Tibial artery (tissue), 4 donors: Measurements from ENCODE around the gene FCHSD2.

Experiments
- DNase-seq, 2 donors: peaks; one replicate each; pipeline ENCODE4 v3.0.0-alpha.2; 2019
- H3K27ac ChIP-seq, 2 donors: fragments of 200-600 bp; sonication (generic) in 1 of 2; 1 replicate in 1 of 2; 2 replicates in 1 of 2; pipeline ENCODE4 v1.5.1; 2018 to 2019; ENCODE audit warnings: mild to moderate bottlenecking in 1 of 2
- H3K27me3 ChIP-seq, 2 donors: fragments of 200-600 bp; sonication (generic) in 1 of 2; one replicate each; pipeline versions ENCODE4 v1.5.1 to v1.6.0; 2016 to 2019
- H3K36me3 ChIP-seq, 3 donors: fragments of 200-600 bp; sonication (generic) in 2 of 3; one replicate each; pipeline ENCODE4 v1.5.1; 2016 to 2019; ENCODE audit warnings: mild to moderate bottlenecking in 2 of 3
- H3K4me1 ChIP-seq, 4 donors: fragments of 200-600 bp; sonication (generic) in 2 of 4; 1 replicate in 3 of 4; 2 replicates in 1 of 4; pipeline ENCODE4 v1.5.1; 2016 to 2019
- H3K4me3 ChIP-seq, 2 donors: fragments of 200-600 bp; sonication (generic) in 1 of 2; 1 replicate in 1 of 2; 2 replicates in 1 of 2; pipeline ENCODE4 v1.5.1; 2018 to 2019; ENCODE audit warnings: mild to moderate bottlenecking in 2 of 2
- H3K9me3 ChIP-seq, 3 donors: fragments of 200-600 bp; sonication (generic) in 1 of 3; one replicate each; pipeline ENCODE4 v1.5.1; 2016 to 2019
- intact Hi-C: fragments of 100-400 bp; cut with DNase I; formaldehyde crosslinking; loops from one replicate; pipeline ENCODE4 v1.15.0; 2023; ENCODE audit warnings: low total_unique reads
- TF ChIP-seq, protein P1 (sequence below), 2 experiments: fragments of 200-600 bp in 1 of 2; fragments of 450-650 bp in 1 of 2; IDR thresholded peaks; one replicate each; pipeline ENCODE4 v1.5.1; 2017 to 2019; ENCODE audit warnings: antibody characterized with exemption in 2 of 2, mild to moderate bottlenecking in 1 of 2, moderate library complexity in 1 of 2

The FCHSD2 gene

DNA sequence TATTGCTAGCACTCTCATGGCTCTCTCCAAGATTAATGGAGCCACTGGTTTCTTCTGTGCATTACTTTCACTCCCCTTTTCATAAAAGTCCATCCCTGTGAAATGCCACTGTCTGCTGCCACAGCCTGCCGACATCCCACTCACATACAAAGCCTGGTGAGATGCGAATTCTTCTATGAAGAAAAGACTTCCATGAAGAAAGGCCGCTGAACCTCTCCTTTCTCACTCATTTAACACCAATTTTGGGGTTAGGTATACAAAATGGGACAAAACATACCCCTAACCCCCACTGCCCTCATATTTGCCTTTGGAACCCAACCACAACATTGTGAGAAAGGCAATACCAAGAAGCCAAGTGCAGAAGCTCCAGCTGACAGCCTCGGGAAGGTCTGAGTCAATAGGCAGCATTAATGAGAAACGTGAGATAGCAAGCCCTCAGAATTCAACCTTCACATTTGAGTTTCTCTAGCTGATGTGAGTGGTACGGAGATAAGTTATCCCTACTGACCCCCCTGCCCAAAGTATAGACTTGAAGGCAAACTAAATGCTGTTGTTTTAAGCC is 171.5 kb downstream of the FCHSD2 start:
- Histone ChIP-seq H3K4me3 (no peak overlapping the region), H3K36me3 (peaks cover 0 to 5% (median 0%) of the 10 kb centered on the region in 3 donors), H3K27me3 (no peaks in the 10 kb centered on the region), H3K27ac (no peak overlapping the region), H3K9me3 (no peaks in the 10 kb centered on the region), H3K4me1 (peaks cover 0 to 37% (median 3%) of the 10 kb centered on the region in 4 donors)
- DNase-seq = no peak
- TF ChIP-seq, protein P1, sequence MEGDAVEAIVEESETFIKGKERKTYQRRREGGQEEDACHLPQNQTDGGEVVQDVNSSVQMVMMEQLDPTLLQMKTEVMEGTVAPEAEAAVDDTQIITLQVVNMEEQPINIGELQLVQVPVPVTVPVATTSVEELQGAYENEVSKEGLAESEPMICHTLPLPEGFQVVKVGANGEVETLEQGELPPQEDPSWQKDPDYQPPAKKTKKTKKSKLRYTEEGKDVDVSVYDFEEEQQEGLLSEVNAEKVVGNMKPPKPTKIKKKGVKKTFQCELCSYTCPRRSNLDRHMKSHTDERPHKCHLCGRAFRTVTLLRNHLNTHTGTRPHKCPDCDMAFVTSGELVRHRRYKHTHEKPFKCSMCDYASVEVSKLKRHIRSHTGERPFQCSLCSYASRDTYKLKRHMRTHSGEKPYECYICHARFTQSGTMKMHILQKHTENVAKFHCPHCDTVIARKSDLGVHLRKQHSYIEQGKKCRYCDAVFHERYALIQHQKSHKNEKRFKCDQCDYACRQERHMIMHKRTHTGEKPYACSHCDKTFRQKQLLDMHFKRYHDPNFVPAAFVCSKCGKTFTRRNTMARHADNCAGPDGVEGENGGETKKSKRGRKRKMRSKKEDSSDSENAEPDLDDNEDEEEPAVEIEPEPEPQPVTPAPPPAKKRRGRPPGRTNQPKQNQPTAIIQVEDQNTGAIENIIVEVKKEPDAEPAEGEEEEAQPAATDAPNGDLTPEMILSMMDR (IDR thresholded peaks at IDR 0.05) = no peak
- intact Hi-C loops = loop anchor here (10.0 kb wide), 1 partner anchor 56 kb away; no protein-coding TSS in a partner anchor

DNA sequence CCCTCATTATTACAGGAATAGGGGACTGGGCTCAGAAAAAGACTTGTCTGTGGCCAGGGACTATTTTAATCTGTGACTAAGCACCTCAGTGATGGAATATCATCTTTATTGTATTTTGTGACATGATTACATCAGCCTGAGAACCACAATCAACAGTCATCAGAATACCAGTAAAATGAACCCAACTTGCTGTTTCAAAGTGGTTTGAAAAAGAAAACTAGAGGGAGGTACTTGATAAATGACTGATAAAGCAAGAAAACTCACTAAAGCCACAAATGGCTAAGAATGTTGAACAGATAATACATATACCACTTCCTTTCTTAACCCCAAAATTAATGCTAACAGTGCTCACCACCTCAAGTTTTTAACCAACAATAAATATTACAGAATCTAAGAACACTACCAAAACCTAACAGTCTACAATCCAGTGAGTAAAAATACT is 172.2 kb downstream of the FCHSD2 start:
- H3K27me3 ChIP-seq = no peaks in the 10 kb centered on the region
- peaks cover 0 to 31% (median 0%) of the 10 kb centered on the region in 4 donors for H3K4me1 ChIP-seq
- no peak overlapping the region for H3K27ac ChIP-seq
- peaks cover 0 to 5% (median 0%) of the 10 kb centered on the region in 3 donors for H3K36me3 ChIP-seq
- no peaks in the 10 kb centered on the region for H3K9me3 ChIP-seq
- TF ChIP-seq, protein P1 (IDR thresholded peaks at IDR 0.05) = no peak
- intact Hi-C loops = loop anchor here (10.0 kb wide), 1 partner anchor 55 kb away; no protein-coding TSS in a partner anchor
- no peak overlapping the region for H3K4me3 ChIP-seq
- no peak for DNase-seq

DNA sequence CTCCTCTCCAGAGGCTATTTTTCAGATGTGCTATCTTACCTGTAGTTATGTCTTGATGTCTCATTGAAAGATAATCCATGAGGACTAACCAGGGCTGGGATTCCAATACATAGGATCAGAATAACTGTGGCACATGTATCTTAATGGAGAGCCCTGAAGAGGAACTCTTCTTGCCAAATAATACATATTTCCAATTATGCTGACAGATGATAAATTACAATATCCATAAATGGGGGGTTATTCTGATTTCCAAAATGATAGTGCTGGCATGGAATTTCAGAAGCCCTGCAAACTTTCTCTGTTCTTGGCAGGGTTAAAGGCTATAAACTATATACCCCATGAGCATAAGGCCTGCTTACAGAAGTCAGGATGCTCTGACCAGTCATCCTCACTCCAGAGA is 173.7 kb downstream of the FCHSD2 start:
- Histone ChIP-seq H3K4me1 (peaks cover 0 to 18% (median 0%) of the 10 kb centered on the region in 4 donors), H3K27ac (no peak overlapping the region), H3K9me3 (no peaks in the 10 kb centered on the region), H3K36me3 (peaks cover 0 to 5% (median 0%) of the 10 kb centered on the region in 3 donors), H3K4me3 (no peak overlapping the region), H3K27me3 (no peaks in the 10 kb centered on the region)
- intact Hi-C loops = no loop called here
- TF ChIP-seq, protein P1 (IDR thresholded peaks at IDR 0.05) = no peak
- no peak for DNase-seq

DNA sequence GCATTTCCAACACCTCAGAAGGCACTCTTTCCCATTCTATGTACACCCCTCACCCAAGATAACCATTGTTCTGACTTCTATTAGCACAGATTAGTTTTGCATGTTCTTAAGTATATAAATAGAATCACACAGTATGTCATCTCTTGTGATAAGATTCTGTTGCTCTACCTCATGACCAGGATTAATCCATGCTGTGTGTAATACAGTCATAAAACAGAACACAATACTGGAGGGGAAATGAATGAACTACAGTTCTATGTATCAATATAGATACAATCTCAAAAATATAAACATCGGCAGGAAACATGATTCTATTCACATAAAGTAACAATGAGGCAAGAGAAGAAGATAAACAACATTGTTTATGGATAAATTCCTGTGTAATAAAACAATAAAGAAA is 176.4 kb downstream of the FCHSD2 start:
- Histone ChIP-seq H3K36me3 (no peaks in the 10 kb centered on the region), H3K4me1 (peaks cover 0 to 6% (median 0%) of the 10 kb centered on the region in 4 donors), H3K27ac (no peak overlapping the region), H3K27me3 (no peaks in the 10 kb centered on the region), H3K4me3 (no peak overlapping the region), H3K9me3 (no peaks in the 10 kb centered on the region)
- intact Hi-C loops = no loop called here
- TF ChIP-seq, protein P1 (IDR thresholded peaks at IDR 0.05) = no peak
- no peak for DNase-seq

DNA sequence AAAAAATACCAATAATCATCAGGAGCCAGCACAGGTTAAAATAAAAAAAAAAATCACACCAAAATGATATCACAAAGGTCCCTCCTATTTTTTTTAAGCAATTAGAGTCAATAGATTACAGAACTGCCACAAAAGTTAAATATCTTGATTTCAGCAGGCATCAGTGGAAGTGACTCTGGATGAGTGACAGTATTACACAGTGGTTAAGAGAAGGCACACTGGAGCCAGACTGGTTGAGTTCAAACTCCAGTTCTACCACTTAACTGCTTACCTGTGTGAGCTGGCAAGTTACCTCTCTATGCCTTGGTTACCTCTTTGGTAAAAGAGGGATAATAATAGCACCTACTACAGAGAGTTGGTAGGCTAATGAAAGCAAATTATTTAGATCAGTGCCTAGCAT is 179.4 kb downstream of the FCHSD2 start:
- no peaks in the 10 kb centered on the region for H3K9me3 ChIP-seq
- TF ChIP-seq, protein P1 (IDR thresholded peaks at IDR 0.05) = no peak
- H3K36me3 ChIP-seq = no peaks in the 10 kb centered on the region
- intact Hi-C loops = loop anchor here (2.0 kb wide), 1 partner anchor 16 kb away; no protein-coding TSS in a partner anchor
- no peaks in the 10 kb centered on the region for H3K27me3 ChIP-seq
- no peak for DNase-seq
- H3K4me1 ChIP-seq = no peaks in the 10 kb centered on the region
- H3K4me3 ChIP-seq = no peak overlapping the region
- H3K27ac ChIP-seq = no peak overlapping the region
